Liver (tissue), 9 donors: ENCODE data around the gene COX7A2. TPM values are rescaled to one million over a fixed set of nuclear protein-coding genes. Genes with fewer than 3 reads are reported as not detected.

ENCODE experiments used
- DNase-seq: peaks from one replicate; pipeline ENCODE4 v3.0.0-alpha.2; 2017; ENCODE audit warnings: low spot score
- H3K27ac ChIP-seq, 2 donors: one replicate each; pipeline ENCODE4 v1.7.0; 2013; ENCODE audit warnings: inconsistent platforms in 2 of 2, low read length in 2 of 2, control low read depth in 1 of 2, low read depth in 1 of 2, mild to moderate bottlenecking in 1 of 2
- H3K27me3 ChIP-seq, 4 donors: one replicate each; pipeline versions ENCODE4 v1.6.1 to v1.7.0; 2013; ENCODE audit warnings: low read length in 3 of 4, inconsistent platforms in 1 of 4, mild to moderate bottlenecking in 1 of 4, moderate library complexity in 1 of 4; ENCODE audit not compliant: control insufficient read depth in 4 of 4, insufficient read depth in 4 of 4
- H3K36me3 ChIP-seq, 4 donors: one replicate each; pipeline versions ENCODE4 v1.6.1 to v1.7.0; 2013; ENCODE audit warnings: low read length in 3 of 4, mild to moderate bottlenecking in 3 of 4, low read depth in 1 of 4, moderate library complexity in 1 of 4; ENCODE audit not compliant: control insufficient read depth in 4 of 4, insufficient read depth in 3 of 4
- H3K4me1 ChIP-seq, 4 donors: one replicate each; pipeline versions ENCODE4 v1.6.1 to v1.7.0; 2013; ENCODE audit warnings: low read length in 3 of 4, mild to moderate bottlenecking in 3 of 4, moderate library complexity in 1 of 4; ENCODE audit not compliant: control insufficient read depth in 4 of 4, insufficient read depth in 4 of 4
- H3K4me3 ChIP-seq, 3 donors: one replicate each; pipeline versions ENCODE4 v1.6.1 to v1.7.0; 2013; ENCODE audit warnings: low read length in 3 of 3, control low read depth in 1 of 3, low read depth in 1 of 3, mild to moderate bottlenecking in 1 of 3
- H3K9ac ChIP-seq, 2 donors: one replicate each; pipeline ENCODE4 v1.7.0; 2013; ENCODE audit warnings: low read length in 2 of 2, mild to moderate bottlenecking in 2 of 2, moderate library complexity in 2 of 2, control low read depth in 1 of 2, low read depth in 1 of 2
- H3K9me3 ChIP-seq, 4 donors: one replicate each; pipeline versions ENCODE4 v1.6.1 to v1.7.0; 2013; ENCODE audit warnings: low read length in 3 of 4; ENCODE audit not compliant: control insufficient read depth in 4 of 4
- EGR1 ChIP-seq, 2 donors: IDR thresholded peaks; 2 replicates each; pipeline ENCODE4 v1.6.1; 2016 to 2018; ENCODE audit warnings: antibody characterized with exemption in 2 of 2, low read depth in 2 of 2
- FOXA1 ChIP-seq: IDR thresholded peaks from 2 replicates; pipeline ENCODE4 v1.6.1; 2016; ENCODE audit warnings: antibody characterized with exemption
- FOXA2 ChIP-seq: IDR thresholded peaks from 2 replicates; pipeline ENCODE4 v1.6.1; 2016; ENCODE audit warnings: antibody characterized with exemption
- GABPA ChIP-seq, 2 donors: IDR thresholded peaks in 1 of 2; conservative IDR thresholded peaks in 1 of 2; 2 replicates each; pipeline ENCODE4 v1.6.1; 2016; ENCODE audit warnings: antibody characterized with exemption in 2 of 2, mild to moderate bottlenecking in 1 of 2, moderate library complexity in 1 of 2
- HNF4A ChIP-seq, 2 donors: conservative IDR thresholded peaks; 2 replicates each; pipeline ENCODE4 v1.6.1; 2016; ENCODE audit warnings: antibody characterized with exemption in 2 of 2, mild to moderate bottlenecking in 2 of 2
- HNF4G ChIP-seq: IDR thresholded peaks from 2 replicates; pipeline ENCODE4 v1.6.1; 2016; ENCODE audit warnings: antibody characterized with exemption
- JUND ChIP-seq, 2 donors: IDR thresholded peaks; 2 replicates each; pipeline ENCODE4 v1.6.1; 2016; ENCODE audit warnings: antibody characterized with exemption in 2 of 2
- NR2F2 ChIP-seq: IDR thresholded peaks from 2 replicates; pipeline ENCODE4 v1.6.1; 2016; ENCODE audit warnings: antibody characterized with exemption
- RAD21 ChIP-seq, 2 donors: IDR thresholded peaks; 2 replicates each; pipeline ENCODE4 v1.6.1; 2016; ENCODE audit warnings: antibody characterized with exemption in 2 of 2, mild to moderate bottlenecking in 2 of 2
- RXRA ChIP-seq, 2 donors: IDR thresholded peaks; 2 replicates each; pipeline ENCODE4 v1.6.1; 2017 to 2018; ENCODE audit warnings: antibody characterized with exemption in 2 of 2, mild to moderate bottlenecking in 1 of 2
- SP1 ChIP-seq: IDR thresholded peaks from 2 replicates; pipeline ENCODE4 v1.6.1; 2018; ENCODE audit warnings: antibody characterized with exemption, mild to moderate bottlenecking
- TAF1 ChIP-seq: conservative IDR thresholded peaks from 2 replicates; pipeline ENCODE4 v1.6.1; 2016; ENCODE audit warnings: antibody characterized with exemption, mild to moderate bottlenecking
- YY1 ChIP-seq: IDR thresholded peaks from 2 replicates; pipeline ENCODE4 v1.6.1; 2016; ENCODE audit warnings: antibody characterized with exemption, mild to moderate bottlenecking
- WGBS: extraction: QIAGEN DNeasy Blood & Tissue Kit; methylation state at CpG from one replicate; pipeline ENCODE4 v1.1.7; 2013; 5-methylcytosine and 5-hydroxymethylcytosine counted together
- polyA plus RNA-seq, 2 donors: library from polyadenylated mRNA; stranded (reverse) in 1 of 2; unstranded in 1 of 2; fragments of 200-250 nt in 1 of 2; fragments of >200 nt in 1 of 2; fragmentation: Nextera tagmentation in 1 of 2; extraction: Ambion mirVana in 1 of 2; gene quantifications; one replicate each; pipeline versions ENCODE4 v1.2.1 to v1.2.3, GENCODE V29; 2013 to 2015
- total RNA-seq, 2 donors: library from RNA; depleted of rRNA; stranded (reverse); fragments of >200 nt; gene quantifications; one replicate each; pipeline ENCODE4 v1.2.3, GENCODE V29; 2014
- TF ChIP-seq, protein P1 (sequence below): IDR thresholded peaks from 2 replicates; pipeline ENCODE4 v1.6.1; 2016; ENCODE audit warnings: antibody characterized with exemption
- TF ChIP-seq, protein P2 (sequence below): IDR thresholded peaks from 2 replicates; pipeline ENCODE4 v1.6.1; 2016; ENCODE audit warnings: antibody characterized with exemption
- TF ChIP-seq, protein P3 (sequence below): fragments of 150-350 bp; IDR thresholded peaks from 2 replicates; pipeline ENCODE4 v1.5.1; 2017; ENCODE audit warnings: improper control_type of control experiment, low read depth, low read length; ENCODE audit not compliant: missing input control
- TF ChIP-seq, protein P4 (sequence below): IDR thresholded peaks from 2 replicates; pipeline ENCODE4 v1.6.1; 2016; ENCODE audit warnings: antibody characterized with exemption, mild to moderate bottlenecking
- TF ChIP-seq, protein P5 (sequence below): IDR thresholded peaks from 2 replicates; pipeline ENCODE4 v1.6.1; 2016; ENCODE audit warnings: antibody characterized with exemption
- donor health status: healthy.
- donor health status: healthy.
- donor health status: healthy.
- donor health status: healthy.
- donor health status: healthy.

Gene COX7A2
- total and polyA plus RNA-seq, 4 donors = 69.8 to 583 (median 289) TPM

DNA sequence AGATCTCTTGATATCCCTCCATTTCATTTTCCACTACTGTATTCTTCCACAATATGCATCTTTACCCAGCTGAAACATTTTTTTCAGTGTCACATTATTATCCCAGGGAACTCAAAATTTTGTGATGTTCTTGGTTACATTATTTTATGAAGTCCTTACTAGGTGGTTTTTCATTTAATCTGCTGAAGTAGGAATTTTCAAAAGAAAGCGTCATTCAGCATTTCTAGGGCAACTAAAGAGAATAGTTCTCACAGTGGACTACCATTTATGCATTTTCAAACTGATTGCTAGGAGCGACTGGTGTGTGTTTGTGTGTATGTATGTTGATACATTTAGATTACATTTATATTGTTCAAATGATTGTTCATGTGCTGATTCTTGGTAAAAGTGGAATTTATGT lies 43.4 kb upstream of the COX7A2 start:
- 91% methylated on average over 2 of the region's 2 CpGs for WGBS
- no peak for TF ChIP-seq SP1
- no peak for TF ChIP-seq JUND (IDR thresholded peaks at IDR 0.05)
- TF ChIP-seq TAF1 = no peak
- TF ChIP-seq RXRA (IDR thresholded peaks at IDR 0.05) = no peak
- no peak for TF ChIP-seq FOXA1
- TF ChIP-seq, protein P1, sequence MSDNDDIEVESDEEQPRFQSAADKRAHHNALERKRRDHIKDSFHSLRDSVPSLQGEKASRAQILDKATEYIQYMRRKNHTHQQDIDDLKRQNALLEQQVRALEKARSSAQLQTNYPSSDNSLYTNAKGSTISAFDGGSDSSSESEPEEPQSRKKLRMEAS = no peak
- TF ChIP-seq NR2F2 = no peak
- no peak for DNase-seq
- Histone ChIP-seq H3K27me3 (no peaks in the 10 kb centered on the region), H3K9ac (peak overlapping the region in 1 of 2 donors; percentile 6), H3K9me3 (no peaks in the 10 kb centered on the region), H3K36me3 (no peaks in the 10 kb centered on the region), H3K27ac (no peak overlapping the region), H3K4me3 (no peak overlapping the region), H3K4me1 (peaks cover 5 to 22% (median 21%) of the 10 kb centered on the region in 4 donors)

DNA sequence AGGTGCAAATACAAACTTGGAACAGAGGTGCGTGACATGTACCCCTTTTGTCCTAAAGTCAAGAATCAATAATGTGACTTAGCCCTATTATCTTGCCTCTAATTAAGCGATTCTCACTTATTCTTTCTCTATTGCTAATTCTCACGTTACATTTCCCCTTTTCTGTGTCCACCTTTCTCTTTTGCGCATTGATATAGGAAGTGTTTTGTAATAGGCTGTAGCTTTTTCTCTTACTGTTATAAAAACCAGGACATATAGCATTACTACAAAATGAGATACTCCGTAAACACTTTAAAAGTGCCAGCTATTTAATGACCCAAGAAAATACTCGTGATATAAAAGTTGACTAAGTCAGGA lies 41.7 kb upstream of the COX7A2 start:
- H3K9ac ChIP-seq = peak overlapping the region; percentile 61 to 93
- H3K4me3 ChIP-seq = peak overlapping the region; percentile 62 to 81 (median 71)
- no peaks in the 10 kb centered on the region for H3K36me3 ChIP-seq
- H3K27ac ChIP-seq = peak overlapping the region; percentile 75 to 85
- TF ChIP-seq HNF4A (conservative IDR thresholded peaks at IDR 0.05) (no peak), JUND (IDR thresholded peaks at IDR 0.05) (no peak), FOXA2 (no peak), GABPA (IDR thresholded peaks at IDR 0.05 in 1 of 2, conservative IDR thresholded peaks at IDR 0.05 in 1 of 2) (no peak), HNF4G (no peak)
- TF ChIP-seq, protein P2, sequence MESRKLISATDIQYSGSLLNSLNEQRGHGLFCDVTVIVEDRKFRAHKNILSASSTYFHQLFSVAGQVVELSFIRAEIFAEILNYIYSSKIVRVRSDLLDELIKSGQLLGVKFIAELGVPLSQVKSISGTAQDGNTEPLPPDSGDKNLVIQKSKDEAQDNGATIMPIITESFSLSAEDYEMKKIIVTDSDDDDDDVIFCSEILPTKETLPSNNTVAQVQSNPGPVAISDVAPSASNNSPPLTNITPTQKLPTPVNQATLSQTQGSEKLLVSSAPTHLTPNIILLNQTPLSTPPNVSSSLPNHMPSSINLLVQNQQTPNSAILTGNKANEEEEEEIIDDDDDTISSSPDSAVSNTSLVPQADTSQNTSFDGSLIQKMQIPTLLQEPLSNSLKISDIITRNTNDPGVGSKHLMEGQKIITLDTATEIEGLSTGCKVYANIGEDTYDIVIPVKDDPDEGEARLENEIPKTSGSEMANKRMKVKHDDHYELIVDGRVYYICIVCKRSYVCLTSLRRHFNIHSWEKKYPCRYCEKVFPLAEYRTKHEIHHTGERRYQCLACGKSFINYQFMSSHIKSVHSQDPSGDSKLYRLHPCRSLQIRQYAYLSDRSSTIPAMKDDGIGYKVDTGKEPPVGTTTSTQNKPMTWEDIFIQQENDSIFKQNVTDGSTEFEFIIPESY = no peak
- TF ChIP-seq, protein P1 = no peak
- H3K27me3 ChIP-seq = no peaks in the 10 kb centered on the region
- WGBS = 1% methylated on average over 6 of the region's 6 CpGs
- H3K4me1 ChIP-seq = peaks cover 5 to 28% (median 26%) of the 10 kb centered on the region in 4 donors
- DNase-seq = no peak
- no peaks in the 10 kb centered on the region for H3K9me3 ChIP-seq

DNA sequence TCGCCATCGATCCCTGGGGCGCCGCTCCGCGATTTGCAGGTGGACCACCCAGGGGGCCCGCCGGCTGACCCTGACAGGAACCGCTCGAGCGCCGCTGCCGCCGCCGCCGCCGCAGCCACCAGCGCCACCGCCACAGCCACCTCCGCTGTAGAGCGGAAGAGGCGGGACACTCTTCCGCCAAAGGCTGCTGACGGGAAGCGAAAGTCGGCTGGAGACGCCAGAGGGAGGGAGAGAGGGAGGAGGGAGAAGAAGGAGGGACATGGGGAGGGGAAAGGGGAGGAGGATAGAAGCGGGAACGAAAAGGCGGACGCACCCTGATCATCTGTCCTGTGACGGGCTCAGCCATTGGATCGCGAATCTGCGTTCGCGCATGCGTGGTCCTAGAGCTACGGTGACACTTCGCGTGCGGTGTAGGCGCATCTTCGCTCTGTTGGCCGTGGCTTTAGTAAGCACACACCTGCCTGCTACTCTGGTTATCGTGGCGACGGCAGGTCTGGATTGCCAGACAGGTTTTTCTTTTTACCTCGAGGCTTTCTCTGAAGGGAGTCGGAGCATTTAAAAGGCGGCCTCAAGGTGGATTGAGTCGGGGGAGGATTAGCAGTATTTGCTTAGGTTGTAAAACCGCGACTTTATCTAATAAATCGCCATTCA lies 41.2 kb upstream of the COX7A2 start, which contains the start of gene TMEM30A:
Gene TMEM30A (minus strand): TSS at position 161 of the 651 bp plus-strand sequence. CDS start 154 bp downstream, at position 7.
- Histone ChIP-seq H3K27ac (peak within 1 kb of the TSS; percentile 75 to 85), H3K9me3 (no peaks in the 10 kb centered on the region), H3K4me1 (peaks cover 5 to 31% (median 26%) of the 10 kb centered on the region in 4 donors), H3K4me3 (peak within 1 kb of the TSS; percentile 81 to 100 (median 99)), H3K9ac (peak within 1 kb of the TSS; percentile 93 to 97), H3K27me3 (no peaks in the 10 kb centered on the region), H3K36me3 (no peaks in the 10 kb centered on the region)
- under 1% methylated on average over 55 of the region's 55 CpGs for WGBS
- peak; percentile 93 for DNase-seq
- TF ChIP-seq RAD21 (IDR thresholded peaks at IDR 0.05) = no peak
- TF ChIP-seq, protein P3, sequence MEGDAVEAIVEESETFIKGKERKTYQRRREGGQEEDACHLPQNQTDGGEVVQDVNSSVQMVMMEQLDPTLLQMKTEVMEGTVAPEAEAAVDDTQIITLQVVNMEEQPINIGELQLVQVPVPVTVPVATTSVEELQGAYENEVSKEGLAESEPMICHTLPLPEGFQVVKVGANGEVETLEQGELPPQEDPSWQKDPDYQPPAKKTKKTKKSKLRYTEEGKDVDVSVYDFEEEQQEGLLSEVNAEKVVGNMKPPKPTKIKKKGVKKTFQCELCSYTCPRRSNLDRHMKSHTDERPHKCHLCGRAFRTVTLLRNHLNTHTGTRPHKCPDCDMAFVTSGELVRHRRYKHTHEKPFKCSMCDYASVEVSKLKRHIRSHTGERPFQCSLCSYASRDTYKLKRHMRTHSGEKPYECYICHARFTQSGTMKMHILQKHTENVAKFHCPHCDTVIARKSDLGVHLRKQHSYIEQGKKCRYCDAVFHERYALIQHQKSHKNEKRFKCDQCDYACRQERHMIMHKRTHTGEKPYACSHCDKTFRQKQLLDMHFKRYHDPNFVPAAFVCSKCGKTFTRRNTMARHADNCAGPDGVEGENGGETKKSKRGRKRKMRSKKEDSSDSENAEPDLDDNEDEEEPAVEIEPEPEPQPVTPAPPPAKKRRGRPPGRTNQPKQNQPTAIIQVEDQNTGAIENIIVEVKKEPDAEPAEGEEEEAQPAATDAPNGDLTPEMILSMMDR = no peak
- TF ChIP-seq SP1 = peak; percentile 86
- TF ChIP-seq HNF4A (conservative IDR thresholded peaks at IDR 0.05) = no peak
- TF ChIP-seq, protein P4, sequence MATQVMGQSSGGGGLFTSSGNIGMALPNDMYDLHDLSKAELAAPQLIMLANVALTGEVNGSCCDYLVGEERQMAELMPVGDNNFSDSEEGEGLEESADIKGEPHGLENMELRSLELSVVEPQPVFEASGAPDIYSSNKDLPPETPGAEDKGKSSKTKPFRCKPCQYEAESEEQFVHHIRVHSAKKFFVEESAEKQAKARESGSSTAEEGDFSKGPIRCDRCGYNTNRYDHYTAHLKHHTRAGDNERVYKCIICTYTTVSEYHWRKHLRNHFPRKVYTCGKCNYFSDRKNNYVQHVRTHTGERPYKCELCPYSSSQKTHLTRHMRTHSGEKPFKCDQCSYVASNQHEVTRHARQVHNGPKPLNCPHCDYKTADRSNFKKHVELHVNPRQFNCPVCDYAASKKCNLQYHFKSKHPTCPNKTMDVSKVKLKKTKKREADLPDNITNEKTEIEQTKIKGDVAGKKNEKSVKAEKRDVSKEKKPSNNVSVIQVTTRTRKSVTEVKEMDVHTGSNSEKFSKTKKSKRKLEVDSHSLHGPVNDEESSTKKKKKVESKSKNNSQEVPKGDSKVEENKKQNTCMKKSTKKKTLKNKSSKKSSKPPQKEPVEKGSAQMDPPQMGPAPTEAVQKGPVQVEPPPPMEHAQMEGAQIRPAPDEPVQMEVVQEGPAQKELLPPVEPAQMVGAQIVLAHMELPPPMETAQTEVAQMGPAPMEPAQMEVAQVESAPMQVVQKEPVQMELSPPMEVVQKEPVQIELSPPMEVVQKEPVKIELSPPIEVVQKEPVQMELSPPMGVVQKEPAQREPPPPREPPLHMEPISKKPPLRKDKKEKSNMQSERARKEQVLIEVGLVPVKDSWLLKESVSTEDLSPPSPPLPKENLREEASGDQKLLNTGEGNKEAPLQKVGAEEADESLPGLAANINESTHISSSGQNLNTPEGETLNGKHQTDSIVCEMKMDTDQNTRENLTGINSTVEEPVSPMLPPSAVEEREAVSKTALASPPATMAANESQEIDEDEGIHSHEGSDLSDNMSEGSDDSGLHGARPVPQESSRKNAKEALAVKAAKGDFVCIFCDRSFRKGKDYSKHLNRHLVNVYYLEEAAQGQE = peak; percentile 82
- no peak for TF ChIP-seq NR2F2
- TF ChIP-seq YY1 = peak; percentile 84
- TF ChIP-seq, protein P5, sequence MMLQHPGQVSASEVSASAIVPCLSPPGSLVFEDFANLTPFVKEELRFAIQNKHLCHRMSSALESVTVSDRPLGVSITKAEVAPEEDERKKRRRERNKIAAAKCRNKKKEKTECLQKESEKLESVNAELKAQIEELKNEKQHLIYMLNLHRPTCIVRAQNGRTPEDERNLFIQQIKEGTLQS = no peak
- peak; percentile 76 to 95 for TF ChIP-seq GABPA (IDR thresholded peaks at IDR 0.05 in 1 of 2, conservative IDR thresholded peaks at IDR 0.05 in 1 of 2)
- TF ChIP-seq FOXA1 = peak; percentile 61
- TF ChIP-seq, protein P1 = peak; percentile 72
- no peak for TF ChIP-seq HNF4G
- peak; percentile 6 for TF ChIP-seq FOXA2
- TF ChIP-seq RXRA (IDR thresholded peaks at IDR 0.05) = peak; percentile 23 to 43
- peak in 1 of 2 donors; percentile 26 for TF ChIP-seq EGR1 (IDR thresholded peaks at IDR 0.05; ENCODE audit: low read depth in 2 of 2)
